ENCODE data around the gene NMRK1.

Gene NMRK1

DNA sequence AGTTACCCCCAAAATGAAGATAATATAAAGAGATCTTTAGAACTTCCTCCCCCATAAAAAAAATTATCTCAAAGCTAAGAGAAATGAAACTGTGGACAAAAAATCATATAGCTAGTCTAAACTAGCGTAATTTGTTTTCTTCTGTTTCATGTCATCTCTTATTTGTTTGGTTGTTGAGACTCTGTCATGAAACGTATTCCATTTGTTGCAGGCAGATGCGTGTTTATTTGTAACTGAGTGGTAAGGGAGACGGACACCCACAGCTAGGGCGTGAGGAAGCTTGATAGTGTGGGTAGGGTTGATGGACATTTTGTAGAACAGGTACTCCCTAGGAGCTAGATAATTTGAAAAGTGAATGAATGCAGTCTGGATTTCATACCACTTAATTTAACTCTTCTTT, 42.2 kb upstream of the NMRK1 start:
- TF ChIP-seq, protein P1, sequence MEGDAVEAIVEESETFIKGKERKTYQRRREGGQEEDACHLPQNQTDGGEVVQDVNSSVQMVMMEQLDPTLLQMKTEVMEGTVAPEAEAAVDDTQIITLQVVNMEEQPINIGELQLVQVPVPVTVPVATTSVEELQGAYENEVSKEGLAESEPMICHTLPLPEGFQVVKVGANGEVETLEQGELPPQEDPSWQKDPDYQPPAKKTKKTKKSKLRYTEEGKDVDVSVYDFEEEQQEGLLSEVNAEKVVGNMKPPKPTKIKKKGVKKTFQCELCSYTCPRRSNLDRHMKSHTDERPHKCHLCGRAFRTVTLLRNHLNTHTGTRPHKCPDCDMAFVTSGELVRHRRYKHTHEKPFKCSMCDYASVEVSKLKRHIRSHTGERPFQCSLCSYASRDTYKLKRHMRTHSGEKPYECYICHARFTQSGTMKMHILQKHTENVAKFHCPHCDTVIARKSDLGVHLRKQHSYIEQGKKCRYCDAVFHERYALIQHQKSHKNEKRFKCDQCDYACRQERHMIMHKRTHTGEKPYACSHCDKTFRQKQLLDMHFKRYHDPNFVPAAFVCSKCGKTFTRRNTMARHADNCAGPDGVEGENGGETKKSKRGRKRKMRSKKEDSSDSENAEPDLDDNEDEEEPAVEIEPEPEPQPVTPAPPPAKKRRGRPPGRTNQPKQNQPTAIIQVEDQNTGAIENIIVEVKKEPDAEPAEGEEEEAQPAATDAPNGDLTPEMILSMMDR (IDR thresholded peaks at IDR 0.05; ENCODE audit: low read depth, low read length): no peak
- DNase-seq (ENCODE audit: extremely low read depth, low read depth): no peak

DNA sequence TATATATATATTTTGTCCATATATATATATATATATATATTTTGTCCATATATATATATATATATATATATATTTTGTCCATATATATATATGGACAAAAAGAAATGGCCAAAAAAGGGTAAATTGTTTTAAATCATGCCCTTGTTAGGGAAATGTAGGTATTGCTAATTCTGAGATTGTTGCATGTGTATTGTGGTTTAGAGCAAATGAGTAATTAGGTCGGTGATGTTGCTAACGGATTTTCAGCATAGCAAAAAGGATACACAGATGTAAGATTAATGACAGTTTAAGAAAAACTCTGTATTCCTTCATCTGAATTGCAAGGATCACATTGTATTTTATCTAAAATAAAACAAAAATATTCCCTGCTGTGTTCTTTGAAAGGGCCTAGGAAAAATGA, 40.6 kb upstream of the NMRK1 start:
- DNase-seq (ENCODE audit: extremely low read depth, low read depth): no peak
- TF ChIP-seq, protein P1 (IDR thresholded peaks at IDR 0.05; ENCODE audit: low read depth, low read length): no peak

DNA sequence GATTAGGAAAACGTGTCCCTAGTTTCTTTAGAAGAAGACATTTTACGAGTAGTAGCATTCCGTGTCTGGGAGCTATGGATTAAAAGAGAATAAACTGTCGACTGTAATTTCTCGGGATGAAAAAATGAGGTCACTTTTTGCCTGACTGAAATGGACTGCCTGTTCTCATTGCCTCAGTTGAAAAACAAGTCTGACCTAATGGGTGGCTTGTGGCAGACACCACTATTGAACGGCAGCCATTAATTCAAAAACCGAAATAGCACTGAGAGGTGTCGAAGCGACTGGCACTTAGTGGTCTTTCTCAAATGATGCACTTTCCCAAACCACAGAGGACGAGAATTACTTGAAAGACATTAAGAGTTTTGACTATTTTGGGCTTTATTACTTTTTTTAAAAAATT, 35.7 kb upstream of the NMRK1 start:
- TF ChIP-seq, protein P1 (IDR thresholded peaks at IDR 0.05; ENCODE audit: low read depth, low read length): no peak
- no peak for DNase-seq (ENCODE audit: extremely low read depth, low read depth)

DNA sequence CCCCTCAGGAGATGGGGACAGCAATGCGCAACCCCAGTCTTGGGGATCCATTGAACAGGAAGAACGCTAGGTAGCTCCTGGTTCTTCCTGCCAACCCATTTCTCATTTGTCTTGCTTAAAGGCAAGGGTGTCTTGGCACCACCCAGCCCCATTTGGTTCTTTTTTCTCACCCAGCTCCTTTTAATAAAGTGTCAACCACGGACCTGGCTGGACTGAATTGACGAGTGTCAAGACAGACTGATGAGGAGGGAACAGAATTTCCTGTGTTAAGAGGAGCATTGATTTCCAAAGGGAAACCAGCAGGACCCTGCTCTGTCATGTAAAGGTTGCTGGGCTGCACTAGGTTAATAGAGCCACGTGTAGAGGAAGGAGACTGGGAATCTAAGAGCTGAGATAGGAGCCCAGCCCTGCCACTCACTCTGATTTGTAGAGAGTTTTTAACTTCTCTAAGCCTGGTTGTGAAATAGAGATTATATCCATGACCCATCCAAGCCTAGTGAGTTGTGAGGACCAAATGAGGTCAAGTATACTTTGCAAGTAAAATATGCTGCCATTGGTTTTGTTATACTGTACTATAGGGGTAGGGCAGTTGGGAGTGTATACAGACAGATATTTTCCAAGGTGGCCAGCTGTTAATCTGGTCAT, 34.1 kb upstream of the NMRK1 start:
- DNase-seq (ENCODE audit: extremely low read depth, low read depth): no peak
- TF ChIP-seq, protein P1 (IDR thresholded peaks at IDR 0.05; ENCODE audit: low read depth, low read length): no peak

DNA sequence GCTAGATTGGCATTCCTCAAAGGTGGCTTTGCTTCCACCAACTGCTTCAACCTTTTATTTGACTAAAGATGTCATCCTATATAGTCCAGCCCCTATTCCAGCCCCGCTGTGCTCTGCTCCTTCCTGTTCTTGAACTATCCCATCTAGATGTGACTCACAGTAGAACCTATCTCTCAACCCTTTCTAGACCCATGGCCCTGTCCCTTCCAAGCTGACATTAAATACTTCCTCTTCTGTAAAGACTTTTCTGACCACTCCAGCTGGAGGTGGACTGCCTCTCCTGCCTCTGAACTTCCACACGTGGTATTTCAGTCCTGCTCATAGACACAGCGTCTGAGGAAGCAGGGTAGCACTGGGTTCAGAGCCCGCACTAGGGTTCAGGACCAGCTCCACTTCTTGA, 32.7 kb upstream of the NMRK1 start:
- TF ChIP-seq, protein P1 (IDR thresholded peaks at IDR 0.05; ENCODE audit: low read depth, low read length): no peak
- no peak for DNase-seq (ENCODE audit: extremely low read depth, low read depth)

DNA sequence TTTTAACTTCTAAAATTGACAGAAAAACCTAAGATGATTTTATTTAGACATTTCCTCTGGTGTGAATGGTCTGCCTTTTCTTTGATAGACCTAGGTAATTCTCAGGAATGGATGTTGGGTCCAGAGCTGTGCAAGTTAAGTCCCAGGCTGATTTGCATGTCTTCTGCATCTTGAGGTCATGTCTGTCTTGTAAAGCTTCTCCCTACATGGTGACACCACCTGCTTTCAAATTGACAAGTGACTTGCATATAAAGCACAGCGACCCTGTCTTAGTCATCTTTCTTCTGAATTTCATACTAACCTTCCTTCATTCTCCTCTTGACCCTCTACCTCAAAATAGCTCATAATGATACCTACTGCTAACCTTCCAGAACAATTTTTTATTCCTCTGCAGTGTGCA, 29.6 kb upstream of the NMRK1 start:
- DNase-seq (ENCODE audit: extremely low read depth, low read depth): no peak
- TF ChIP-seq, protein P1 (IDR thresholded peaks at IDR 0.05; ENCODE audit: low read depth, low read length): no peak

DNA sequence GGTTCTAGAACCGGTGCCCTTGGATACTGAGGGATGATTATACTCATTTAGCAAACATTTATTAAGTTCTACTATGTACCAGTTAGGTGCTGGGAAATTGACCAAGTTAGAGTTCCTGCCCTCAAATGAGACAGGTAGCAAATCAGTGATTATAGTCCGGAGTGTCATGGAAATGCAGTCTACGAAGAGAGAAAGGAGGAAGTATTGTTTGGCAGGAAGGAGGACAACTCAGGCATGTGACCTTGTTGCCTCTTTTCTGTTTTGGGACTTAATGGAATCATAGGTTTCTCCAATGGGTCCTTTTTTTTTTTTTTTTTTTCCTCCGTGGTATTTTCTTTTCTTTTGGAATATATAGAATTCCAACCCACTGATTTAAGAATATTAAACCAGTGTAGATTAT, 28.4 kb upstream of the NMRK1 start:
- TF ChIP-seq, protein P1 (IDR thresholded peaks at IDR 0.05; ENCODE audit: low read depth, low read length): no peak
- no peak for DNase-seq (ENCODE audit: extremely low read depth, low read depth)

All from AG09319 (cell line).